Bronchial epithelial cell (primary cell): ENCODE results near the gene AP5S1. TPM values are rescaled to one million over a fixed set of nuclear protein-coding genes. Genes with fewer than 3 reads are reported as not detected.

Experiments
- DNase-seq: peaks from one replicate; pipeline ENCODE4 v3.0.0-alpha.2; 2010; ENCODE audit warnings: low read depth
- FAIRE-seq: peaks from 2 replicates; lab custom pipeline; 2011; peaks lifted over from hg19 to GRCh38; lab: Jason Lieb, UNC
- H3K27me3 ChIP-seq: 2 replicates; pipeline ENCODE4 v1.5.1; 2011; ENCODE audit warnings: low read length; ENCODE audit not compliant: control insufficient read depth, insufficient read depth
- H3K36me3 ChIP-seq: 2 replicates; pipeline ENCODE4 v1.5.1; 2011; ENCODE audit warnings: low read length; ENCODE audit not compliant: control insufficient read depth, insufficient read depth
- H3K4me3 ChIP-seq: 2 replicates; pipeline ENCODE4 v1.5.1; 2011; ENCODE audit warnings: mild to moderate bottlenecking, low read depth, low read length, control low read depth
- total RNA-seq: library from RNA; depleted of rRNA; stranded (reverse); fragments of >200 nt; gene quantifications from 2 replicates; pipeline ENCODE4 v1.2.1, GENCODE V29; 2014
- TF ChIP-seq, protein P1 (sequence below): IDR thresholded peaks from 2 replicates; pipeline ENCODE4 v1.5.1; 2011; ENCODE audit warnings: mild to moderate bottlenecking, moderate library complexity, low read length, control low read depth, inconsistent platforms; ENCODE audit not compliant: insufficient read depth, severe bottlenecking

The AP5S1 gene
- total RNA-seq, 1 donor from 2014 or later = 12.4 TPM

DNA sequence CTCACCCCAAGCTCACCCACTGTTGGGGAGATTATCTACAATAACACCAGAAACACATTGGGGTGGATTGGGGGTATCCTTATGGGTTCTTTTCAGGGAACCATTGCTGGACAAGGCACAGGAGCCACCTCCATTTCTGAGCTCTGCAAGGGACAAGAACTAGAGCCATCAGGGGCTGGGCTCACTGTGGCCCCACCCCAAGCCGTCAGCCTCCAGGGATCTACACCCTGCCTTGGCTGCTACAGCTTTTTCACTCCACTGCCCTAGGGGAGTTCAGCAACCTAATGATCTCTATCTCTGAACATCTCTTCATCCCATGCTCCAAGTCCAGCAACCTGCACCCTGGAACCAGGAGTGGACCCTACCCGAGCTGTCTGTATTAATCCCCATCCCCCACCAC is 47.5 kb downstream of the AP5S1 start:
- Histone ChIP-seq H3K4me3 (no peak overlapping the region), H3K36me3 (peaks cover 30% of the 10 kb centered on the region)

DNA sequence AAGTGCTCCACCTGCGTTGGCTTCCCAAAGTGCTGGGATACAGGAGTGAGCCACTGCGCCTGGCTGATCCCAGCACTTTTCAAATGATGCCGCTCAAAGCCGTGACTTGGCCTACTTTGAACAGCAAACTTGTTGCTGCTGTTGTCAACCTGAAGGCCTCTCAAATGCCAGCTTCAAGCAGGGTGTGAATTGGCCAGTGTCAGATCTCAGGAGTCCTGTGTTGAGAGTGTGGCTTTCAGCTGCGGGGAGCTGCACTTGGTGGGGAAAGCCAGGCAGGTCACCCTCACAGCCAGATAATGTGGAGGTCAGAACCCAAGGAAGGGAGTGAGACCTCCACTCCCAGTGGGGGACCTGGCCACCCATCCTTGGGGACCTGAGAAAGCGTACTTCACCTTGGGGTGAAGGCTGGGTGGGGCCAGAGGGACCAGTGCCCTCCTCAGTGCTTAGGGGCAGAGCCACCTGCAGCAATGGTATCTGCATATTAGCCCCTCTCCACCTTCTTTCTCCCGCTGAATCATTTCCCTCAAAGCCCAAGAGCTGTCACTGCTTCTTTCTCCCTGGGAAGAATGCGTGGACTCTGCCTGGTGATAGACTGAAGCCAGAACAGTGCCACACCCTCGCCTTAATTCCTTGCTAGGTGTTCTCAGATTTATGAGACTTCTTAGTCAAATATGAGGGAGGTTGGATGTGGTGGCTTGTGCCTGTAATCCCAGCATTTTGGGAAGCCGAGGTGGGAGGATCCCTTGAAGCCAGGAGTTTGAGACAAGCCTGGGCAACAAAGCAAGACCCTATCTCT is 49.7 kb downstream of the AP5S1 start:
- H3K36me3 ChIP-seq = peaks cover 18% of the 10 kb centered on the region
- FAIRE-seq (no peak), DNase-seq (no peak)
- no peaks in the 10 kb centered on the region for H3K27me3 ChIP-seq
- TF ChIP-seq, protein P1, sequence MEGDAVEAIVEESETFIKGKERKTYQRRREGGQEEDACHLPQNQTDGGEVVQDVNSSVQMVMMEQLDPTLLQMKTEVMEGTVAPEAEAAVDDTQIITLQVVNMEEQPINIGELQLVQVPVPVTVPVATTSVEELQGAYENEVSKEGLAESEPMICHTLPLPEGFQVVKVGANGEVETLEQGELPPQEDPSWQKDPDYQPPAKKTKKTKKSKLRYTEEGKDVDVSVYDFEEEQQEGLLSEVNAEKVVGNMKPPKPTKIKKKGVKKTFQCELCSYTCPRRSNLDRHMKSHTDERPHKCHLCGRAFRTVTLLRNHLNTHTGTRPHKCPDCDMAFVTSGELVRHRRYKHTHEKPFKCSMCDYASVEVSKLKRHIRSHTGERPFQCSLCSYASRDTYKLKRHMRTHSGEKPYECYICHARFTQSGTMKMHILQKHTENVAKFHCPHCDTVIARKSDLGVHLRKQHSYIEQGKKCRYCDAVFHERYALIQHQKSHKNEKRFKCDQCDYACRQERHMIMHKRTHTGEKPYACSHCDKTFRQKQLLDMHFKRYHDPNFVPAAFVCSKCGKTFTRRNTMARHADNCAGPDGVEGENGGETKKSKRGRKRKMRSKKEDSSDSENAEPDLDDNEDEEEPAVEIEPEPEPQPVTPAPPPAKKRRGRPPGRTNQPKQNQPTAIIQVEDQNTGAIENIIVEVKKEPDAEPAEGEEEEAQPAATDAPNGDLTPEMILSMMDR = no peak
- H3K4me3 ChIP-seq = no peak overlapping the region

More for the DNA sequence above, 47.5 kb downstream of the AP5S1 start:
- FAIRE-seq (peak; percentile 23), DNase-seq (no peak)
- TF ChIP-seq, protein P1 = no peak
- no peaks in the 10 kb centered on the region for H3K27me3 ChIP-seq

DNA sequence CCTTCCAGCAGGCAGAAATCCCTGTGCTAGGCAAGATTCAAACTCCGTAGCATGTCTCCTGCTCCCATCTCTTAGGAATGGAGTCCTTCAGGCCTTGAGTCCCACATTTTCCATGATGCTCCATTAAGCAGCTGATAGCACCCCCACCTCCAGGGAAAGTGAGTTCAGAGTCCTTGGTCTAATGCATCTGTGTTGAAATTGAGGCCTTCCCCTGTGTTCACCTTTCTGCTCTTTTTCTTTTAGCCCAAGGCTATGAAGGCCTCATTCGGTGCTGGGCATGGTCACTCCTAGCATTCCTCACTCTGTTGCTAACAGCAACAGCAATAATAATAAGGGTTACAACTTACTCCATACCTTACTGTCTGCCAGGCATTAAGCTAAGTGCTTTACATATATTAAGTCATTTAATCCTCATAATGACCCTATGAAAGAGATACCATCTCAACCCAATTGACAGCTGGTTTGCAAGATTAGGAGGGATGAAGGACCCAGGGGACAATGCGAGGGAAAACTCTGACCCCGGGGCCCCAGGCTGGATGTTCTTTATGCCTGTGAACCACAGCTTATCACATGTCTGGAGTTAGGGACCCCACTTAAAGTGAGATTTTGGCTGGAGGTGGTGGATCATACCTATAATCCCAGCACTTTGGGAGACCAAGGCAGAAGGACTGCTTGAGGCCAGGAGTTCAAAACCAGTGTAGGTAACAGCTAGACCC is 51.4 kb downstream of the AP5S1 start:
- TF ChIP-seq, protein P1 = no peak
- Histone ChIP-seq H3K27me3 (no peaks in the 10 kb centered on the region), H3K36me3 (peaks cover 5% of the 10 kb centered on the region), H3K4me3 (no peak overlapping the region)
- FAIRE-seq = no peak
- peak; percentile 18 for DNase-seq

DNA sequence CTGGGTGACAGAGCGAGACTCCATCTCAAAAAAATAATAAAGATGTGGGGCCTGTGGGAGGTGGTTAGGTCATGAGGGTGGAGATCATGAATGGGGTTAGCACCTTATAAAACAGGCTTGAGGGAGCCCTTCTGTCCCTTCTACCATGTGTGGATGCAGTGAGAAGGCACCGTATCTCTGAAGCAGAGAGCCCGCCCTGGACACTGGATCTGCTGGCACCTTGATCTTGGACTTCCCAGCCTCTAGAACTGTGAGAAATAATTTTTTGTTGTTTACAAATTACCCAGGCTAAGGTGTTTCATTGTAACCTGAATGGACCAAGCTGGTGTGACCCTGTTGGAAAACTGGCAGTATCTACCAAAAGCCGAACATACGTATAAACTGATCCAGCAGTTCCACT is 53.2 kb downstream of the AP5S1 start:
- Histone ChIP-seq H3K36me3 (peaks cover 3% of the 10 kb centered on the region), H3K27me3 (no peaks in the 10 kb centered on the region), H3K4me3 (no peak overlapping the region)
- DNase-seq (no peak), FAIRE-seq (no peak)
- TF ChIP-seq, protein P1 = no peak

DNA sequence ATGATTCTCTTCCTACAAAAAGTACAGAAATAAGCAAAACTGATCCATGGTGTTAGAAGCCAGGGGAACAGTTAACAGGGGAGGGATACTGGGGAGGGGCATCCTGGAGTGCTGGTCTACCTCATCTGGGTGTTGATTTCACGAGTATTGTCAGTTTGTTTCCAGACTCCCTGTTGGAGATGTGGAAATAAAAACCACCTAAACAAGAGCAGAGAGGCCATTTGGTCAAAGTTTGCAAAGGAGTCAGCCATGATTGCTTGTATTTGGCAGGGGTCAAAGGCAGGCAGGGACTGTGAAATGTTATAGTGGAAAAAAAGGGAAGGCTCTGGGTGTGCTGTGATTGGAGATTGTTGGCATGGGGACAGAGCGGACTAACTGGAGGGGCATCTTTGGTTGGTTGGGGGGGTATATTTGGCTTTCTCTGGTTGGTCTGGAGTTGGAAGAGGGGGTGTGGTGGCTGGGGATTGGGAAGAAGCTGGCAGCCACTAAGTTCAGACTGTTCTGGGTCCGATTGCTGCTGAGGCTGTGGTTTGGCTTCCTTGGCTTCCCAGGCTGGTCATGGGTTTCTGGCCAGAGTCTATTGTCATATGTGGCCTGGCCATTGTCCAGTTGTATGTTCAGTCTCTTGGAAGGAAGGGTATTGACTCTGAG is 54.0 kb downstream of the AP5S1 start:
- no peak for DNase-seq
- TF ChIP-seq, protein P1 = no peak
- FAIRE-seq = no peak
- H3K27me3 ChIP-seq = no peaks in the 10 kb centered on the region
- no peak overlapping the region for H3K4me3 ChIP-seq
- H3K36me3 ChIP-seq = peaks cover 3% of the 10 kb centered on the region
